ENCODE measurements around the gene CPN1. TPM values are rescaled to one million over a fixed set of nuclear protein-coding genes. Genes with fewer than 3 reads are reported as not detected.
"Not testable (repeated sequence)": the region's sequence is repeated elsewhere in the genome, so short reads cannot be mapped to it uniquely, and the experiment has no call there.

CPN1 gene
- total RNA-seq, 1 donor from 2014 or later, result not detected

DNA sequence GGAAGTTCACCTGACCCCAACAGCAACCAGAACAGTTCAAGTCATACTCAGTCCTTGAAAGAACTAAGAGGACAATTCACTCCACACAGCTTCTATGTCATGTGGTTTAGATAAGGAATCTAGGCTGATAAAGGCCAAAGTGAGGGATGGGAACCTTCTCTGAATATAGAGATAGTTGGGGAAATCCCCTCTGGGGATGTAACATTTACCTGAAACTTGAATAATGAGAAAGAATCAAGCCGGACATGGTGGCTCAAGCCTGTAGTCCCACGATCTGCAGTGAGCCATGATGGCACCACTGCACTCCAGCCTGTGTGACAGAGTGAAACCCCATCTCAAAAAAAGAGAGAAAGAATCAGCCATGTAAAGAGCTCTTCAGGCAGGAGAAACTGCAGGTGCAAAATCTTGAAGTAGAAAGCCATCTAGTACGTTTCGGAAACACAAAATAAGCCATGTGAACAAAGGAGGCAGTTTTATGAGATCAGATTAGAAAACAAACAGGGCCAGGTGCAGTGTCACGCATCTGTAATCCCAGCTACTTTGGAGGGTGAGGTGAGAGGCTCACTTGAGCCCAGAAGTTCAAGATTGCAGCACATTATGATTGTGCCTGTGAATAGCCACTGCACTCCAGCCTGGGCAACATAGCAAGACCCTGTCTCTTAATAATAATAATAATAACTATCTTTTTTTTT, 67.5 kb downstream of the CPN1 start:
- Mint-ChIP-seq H3K9me3 (no peaks in the 10 kb centered on the region), H3K4me1 (ENCODE audit: unreplicated experiment) (peaks cover 9% of the 10 kb centered on the region), H3K27ac (no peak overlapping the region), H3K4me3 (no peak overlapping the region), H3K36me3 (no peaks in the 10 kb centered on the region), H3K27me3 (no peaks in the 10 kb centered on the region)
- no peak for DNase-seq (ENCODE audit: extremely low spot score, unreplicated experiment)
- TF ChIP-seq, protein P1, sequence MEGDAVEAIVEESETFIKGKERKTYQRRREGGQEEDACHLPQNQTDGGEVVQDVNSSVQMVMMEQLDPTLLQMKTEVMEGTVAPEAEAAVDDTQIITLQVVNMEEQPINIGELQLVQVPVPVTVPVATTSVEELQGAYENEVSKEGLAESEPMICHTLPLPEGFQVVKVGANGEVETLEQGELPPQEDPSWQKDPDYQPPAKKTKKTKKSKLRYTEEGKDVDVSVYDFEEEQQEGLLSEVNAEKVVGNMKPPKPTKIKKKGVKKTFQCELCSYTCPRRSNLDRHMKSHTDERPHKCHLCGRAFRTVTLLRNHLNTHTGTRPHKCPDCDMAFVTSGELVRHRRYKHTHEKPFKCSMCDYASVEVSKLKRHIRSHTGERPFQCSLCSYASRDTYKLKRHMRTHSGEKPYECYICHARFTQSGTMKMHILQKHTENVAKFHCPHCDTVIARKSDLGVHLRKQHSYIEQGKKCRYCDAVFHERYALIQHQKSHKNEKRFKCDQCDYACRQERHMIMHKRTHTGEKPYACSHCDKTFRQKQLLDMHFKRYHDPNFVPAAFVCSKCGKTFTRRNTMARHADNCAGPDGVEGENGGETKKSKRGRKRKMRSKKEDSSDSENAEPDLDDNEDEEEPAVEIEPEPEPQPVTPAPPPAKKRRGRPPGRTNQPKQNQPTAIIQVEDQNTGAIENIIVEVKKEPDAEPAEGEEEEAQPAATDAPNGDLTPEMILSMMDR (conservative IDR thresholded peaks at IDR 0.05), result no peak

DNA sequence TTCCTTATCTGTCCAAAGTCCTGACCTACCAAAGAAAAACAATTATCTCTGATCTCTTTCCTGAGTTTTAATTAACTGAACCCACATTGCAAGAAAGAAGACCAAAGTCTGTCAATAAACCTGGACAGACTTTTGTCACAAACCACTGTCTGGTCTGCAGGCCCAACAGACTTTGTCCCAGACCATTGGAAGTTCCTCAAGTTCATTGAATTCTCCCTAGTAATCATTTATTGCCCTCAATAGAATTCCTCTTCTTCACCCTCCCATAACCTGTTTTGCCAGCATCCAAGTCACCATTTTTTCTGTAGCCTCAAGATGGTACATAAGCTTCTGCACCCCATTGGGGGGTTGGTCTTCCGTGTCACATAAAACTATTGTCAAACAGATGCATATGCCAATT, 68.0 kb downstream of the CPN1 start:
- H3K36me3 Mint-ChIP-seq, result no peaks in the 10 kb centered on the region
- no peak overlapping the region for H3K27ac Mint-ChIP-seq
- TF ChIP-seq, protein P1 (conservative IDR thresholded peaks at IDR 0.05), result no peak
- H3K9me3 Mint-ChIP-seq, result no peaks in the 10 kb centered on the region
- no peaks in the 10 kb centered on the region for H3K27me3 Mint-ChIP-seq
- DNase-seq (ENCODE audit: extremely low spot score, unreplicated experiment), result no peak
- H3K4me1 Mint-ChIP-seq (ENCODE audit: unreplicated experiment), result peaks cover 14% of the 10 kb centered on the region
- no peak overlapping the region for H3K4me3 Mint-ChIP-seq

DNA sequence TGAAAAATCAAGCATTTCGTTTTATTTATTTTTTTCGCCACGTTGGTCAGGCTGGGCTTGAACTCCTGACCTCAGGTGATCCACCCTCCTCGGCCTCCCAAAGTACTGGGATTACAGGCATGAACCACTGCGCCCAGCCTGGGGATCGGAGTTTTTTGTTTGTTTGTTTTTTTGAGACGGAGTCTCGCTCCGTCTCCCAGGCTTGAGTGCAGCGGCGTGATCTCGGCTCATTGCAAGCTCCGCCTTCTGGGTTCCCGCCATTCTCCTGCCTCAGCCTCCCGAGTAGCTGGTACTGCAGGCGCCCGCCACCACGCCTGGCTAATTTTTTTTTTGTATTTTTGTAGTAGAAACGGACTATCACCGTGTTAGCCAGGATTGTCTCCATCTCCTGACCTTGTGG, 69.8 kb downstream of the CPN1 start:
- peak overlapping the region; percentile 79 for H3K27ac Mint-ChIP-seq
- not testable (repeated sequence) for H3K27me3 Mint-ChIP-seq

DNA sequence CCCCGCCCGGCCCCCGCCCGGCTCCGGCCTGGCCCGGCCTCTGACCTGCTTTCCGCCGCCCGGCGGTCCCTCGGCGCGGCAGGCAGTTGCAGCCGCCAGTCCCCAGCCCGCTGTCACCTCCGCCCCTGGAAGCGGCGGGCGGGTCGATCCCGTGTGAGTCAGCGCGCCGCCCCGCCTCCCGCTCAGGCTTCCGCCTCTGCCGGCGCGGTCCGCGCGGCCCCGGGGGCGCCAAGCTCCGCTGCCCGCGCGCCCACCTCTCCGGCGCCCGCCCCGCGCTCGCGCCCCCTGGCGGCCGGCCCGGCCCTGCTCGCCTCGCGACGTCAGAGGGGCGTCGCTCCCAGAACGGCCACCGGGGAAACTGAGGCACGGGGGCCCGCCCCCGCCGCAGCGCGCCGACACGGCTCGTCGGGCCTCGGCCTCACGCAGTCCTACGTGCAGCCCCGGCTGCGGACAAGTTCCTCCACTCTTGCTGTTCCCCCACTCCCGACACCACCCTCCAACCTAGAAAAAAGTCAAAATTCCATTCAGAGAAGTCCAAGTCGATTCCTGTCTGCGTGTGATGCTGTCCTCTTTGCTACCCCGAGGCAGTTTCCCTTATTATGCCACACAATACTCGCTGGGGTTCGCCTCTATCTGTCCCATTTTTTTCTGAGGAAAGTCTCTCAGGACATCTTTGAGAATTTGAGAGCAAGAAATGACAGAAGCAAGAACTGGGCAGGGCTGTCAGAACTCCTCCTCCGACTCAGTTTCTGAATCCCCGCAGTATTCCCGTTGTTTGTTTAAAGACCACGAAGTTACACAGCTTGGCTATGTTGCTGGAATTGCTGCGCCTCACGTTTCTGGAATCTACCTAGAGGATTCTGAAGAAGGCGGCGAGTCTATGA, 71.6 kb downstream of the CPN1 start, which contains the start of gene DNMBP:
Gene DNMBP (minus strand): TSS at position 155 of the 884 bp plus-strand sequence. CDS start 37,823 bp downstream, outside the sequence.
- Mint-ChIP-seq H3K27ac (peak within 1 kb of the TSS; percentile 97), H3K36me3 (no peaks in the 10 kb centered on the region), H3K9me3 (no peaks in the 10 kb centered on the region), H3K27me3 (no peaks in the 10 kb centered on the region), H3K4me1 (ENCODE audit: unreplicated experiment) (peaks cover 46% of the 10 kb centered on the region), H3K4me3 (peak within 1 kb of the TSS; percentile 98)
- TF ChIP-seq, protein P1 (conservative IDR thresholded peaks at IDR 0.05), result peak; percentile 79
- peak; percentile 89 for DNase-seq (ENCODE audit: extremely low spot score, unreplicated experiment)

More for the DNA sequence above, 69.8 kb downstream of the CPN1 start:
- H3K9me3 Mint-ChIP-seq; H3K36me3 Mint-ChIP-seq; DNase-seq (ENCODE audit: extremely low spot score, unreplicated experiment): not testable (repeated sequence)
- Mint-ChIP-seq H3K4me3 (peak overlapping the region; percentile 80), H3K4me1 (ENCODE audit: unreplicated experiment) (peaks cover 28% of the 10 kb centered on the region)

DNA sequence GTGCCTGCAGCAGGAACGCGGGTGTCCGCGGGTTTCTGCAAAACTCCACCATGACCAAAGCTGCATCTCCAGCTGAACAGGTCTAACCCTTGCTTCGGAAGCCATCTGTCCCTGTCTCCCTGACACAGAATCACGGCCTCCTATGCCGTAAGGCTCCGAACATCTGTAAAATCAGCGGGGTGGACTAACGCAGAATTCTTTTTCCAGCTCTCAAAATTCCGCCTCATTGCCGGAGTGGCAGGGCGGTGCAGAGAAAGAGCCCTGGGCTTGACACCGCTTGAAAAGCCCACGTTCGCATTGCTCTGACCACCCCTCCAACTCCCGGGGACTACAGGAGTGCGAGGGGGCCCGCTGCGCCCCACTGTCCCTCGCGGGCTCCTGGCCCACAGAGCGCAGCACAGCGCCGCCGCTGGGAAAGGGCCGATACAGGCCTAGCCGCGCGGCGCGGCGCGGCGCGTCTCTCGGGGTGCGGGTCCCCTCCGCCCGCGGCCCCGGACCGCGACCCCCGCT, 72.3 kb downstream of the CPN1 start:
- DNase-seq (ENCODE audit: extremely low spot score, unreplicated experiment), result no peak
- H3K4me3 Mint-ChIP-seq, result peak overlapping the region; percentile 93
- no peaks in the 10 kb centered on the region for H3K9me3 Mint-ChIP-seq
- TF ChIP-seq, protein P1 (conservative IDR thresholded peaks at IDR 0.05), result peak; percentile 26
- no peaks in the 10 kb centered on the region for H3K36me3 Mint-ChIP-seq
- no peaks in the 10 kb centered on the region for H3K27me3 Mint-ChIP-seq
- H3K27ac Mint-ChIP-seq, result peak overlapping the region; percentile 75
- H3K4me1 Mint-ChIP-seq (ENCODE audit: unreplicated experiment), result peaks cover 48% of the 10 kb centered on the region

All from type B pancreatic cell (in vitro differentiated cells).